ENCODE measurements around the gene LMNTD2.

DNA sequence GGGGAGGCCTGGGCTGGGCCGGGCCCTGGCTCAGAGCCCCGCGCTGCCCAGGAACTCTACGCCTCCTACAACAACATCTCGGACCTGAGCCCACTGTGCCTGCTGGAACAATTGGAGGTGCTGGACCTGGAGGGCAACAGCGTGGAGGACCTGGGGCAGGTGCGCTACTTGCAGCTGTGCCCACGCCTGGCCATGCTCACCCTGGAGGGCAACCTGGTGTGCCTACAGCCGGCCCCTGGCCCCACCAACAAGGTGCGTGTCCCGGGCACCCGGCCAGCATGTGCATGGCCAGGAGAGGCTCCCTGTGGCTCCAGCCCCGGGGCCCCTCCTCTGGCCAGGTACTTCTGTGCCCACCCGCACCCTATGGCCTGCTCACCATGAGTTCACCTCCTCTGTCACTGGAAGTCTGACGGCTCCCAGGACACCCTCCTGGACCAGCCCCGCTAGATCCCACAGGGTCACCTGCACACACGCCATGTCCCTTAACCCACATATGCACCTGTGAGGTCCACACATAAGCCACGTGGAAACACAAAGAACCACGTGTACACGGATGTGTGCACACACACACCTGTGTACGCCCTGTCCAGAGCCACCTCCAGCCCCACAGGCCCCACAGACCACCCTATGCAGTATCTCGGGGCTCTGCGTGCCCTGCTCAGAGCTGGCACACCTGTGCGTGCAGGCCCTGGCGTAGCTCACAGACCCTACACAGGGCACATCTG lies 10.4 kb downstream of the LMNTD2 start:
- TF ChIP-seq, protein P1, sequence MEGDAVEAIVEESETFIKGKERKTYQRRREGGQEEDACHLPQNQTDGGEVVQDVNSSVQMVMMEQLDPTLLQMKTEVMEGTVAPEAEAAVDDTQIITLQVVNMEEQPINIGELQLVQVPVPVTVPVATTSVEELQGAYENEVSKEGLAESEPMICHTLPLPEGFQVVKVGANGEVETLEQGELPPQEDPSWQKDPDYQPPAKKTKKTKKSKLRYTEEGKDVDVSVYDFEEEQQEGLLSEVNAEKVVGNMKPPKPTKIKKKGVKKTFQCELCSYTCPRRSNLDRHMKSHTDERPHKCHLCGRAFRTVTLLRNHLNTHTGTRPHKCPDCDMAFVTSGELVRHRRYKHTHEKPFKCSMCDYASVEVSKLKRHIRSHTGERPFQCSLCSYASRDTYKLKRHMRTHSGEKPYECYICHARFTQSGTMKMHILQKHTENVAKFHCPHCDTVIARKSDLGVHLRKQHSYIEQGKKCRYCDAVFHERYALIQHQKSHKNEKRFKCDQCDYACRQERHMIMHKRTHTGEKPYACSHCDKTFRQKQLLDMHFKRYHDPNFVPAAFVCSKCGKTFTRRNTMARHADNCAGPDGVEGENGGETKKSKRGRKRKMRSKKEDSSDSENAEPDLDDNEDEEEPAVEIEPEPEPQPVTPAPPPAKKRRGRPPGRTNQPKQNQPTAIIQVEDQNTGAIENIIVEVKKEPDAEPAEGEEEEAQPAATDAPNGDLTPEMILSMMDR (IDR thresholded peaks at IDR 0.05), result no peak
- no peak for TF ChIP-seq POLR2A (IDR thresholded peaks at IDR 0.05)

Measured in tibial nerve (tissue), 3 donors.